ENCODE measurements around the gene PLCG1.

PLCG1 gene

GRCh38 chr20:41213150-41213820, 75.9 kb downstream of the PLCG1 start:
- no peak for DNase-seq (ENCODE audit: low read depth)

GRCh38 chr20:41214202-41214601, 76.9 kb downstream of the PLCG1 start:
- no peak for DNase-seq (ENCODE audit: low read depth)

- no peak for DNase-seq (ENCODE audit: low read depth)
Measured at GRCh38 chr20:41214666-41215065, 77.3 kb downstream of the PLCG1 start.

- no peak for DNase-seq (ENCODE audit: low read depth)
Measured at GRCh38 chr20:41217422-41217821, 80.1 kb downstream of the PLCG1 start.

DNA sequence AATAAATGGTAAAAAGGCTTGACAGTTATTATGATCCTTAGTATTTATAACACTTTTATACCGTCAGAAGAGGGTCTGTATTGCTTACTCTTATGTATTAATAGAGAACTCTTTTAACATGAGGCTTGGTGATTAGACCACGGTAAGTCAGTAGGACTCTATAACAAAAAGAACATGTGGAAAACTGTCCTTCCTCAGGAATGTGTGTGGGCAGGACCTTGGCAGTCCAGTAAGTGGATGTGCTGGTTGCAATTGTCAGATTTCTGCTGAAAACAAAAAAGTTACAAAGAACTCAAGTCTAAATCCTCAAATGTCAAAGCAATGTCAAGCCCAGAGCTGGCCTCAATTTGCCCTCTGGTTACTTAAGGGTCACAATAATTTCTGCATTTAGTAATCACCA, 81.1 kb downstream of the PLCG1 start:
- no peak for DNase-seq (ENCODE audit: low read depth)

- no peak for DNase-seq (ENCODE audit: low read depth)
Measured at GRCh38 chr20:41219824-41220223, 82.5 kb downstream of the PLCG1 start.

DNA sequence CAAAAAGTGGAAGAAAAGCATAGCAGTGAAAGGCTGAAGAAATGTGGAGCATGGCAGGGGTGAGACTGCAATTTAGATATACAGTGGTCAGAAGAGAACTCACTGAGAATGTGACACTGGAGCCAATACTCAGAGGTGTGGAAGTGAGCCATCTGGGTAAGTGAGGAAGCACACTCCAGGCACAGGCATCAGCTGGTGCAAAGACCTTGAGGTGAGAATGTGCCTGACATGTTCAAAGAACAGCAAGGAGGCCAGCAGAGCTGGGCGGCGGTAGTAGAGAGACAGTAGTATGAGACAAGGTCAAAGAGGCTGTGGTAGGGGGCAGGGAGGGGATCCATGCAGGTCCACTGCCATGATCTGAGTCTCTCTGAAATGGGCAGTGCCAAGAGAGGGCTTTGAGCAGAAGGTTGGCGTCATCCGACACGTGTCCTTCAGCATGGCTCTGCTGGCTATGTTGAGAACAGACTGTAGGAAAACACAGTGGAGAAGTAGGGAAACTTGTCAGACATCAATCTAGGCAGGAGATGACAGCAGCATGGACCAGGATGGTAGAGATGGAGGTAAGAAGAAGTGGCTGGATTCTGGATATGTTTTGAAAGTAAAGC, 84.4 kb downstream of the PLCG1 start:
- DNase-seq (ENCODE audit: low read depth), result no peak

GRCh38 chr20:41222296-41222695, 85.0 kb downstream of the PLCG1 start:
- no peak for DNase-seq (ENCODE audit: low read depth)

- DNase-seq (ENCODE audit: low read depth), result no peak
Measured at GRCh38 chr20:41222703-41223102, 85.4 kb downstream of the PLCG1 start.

DNA sequence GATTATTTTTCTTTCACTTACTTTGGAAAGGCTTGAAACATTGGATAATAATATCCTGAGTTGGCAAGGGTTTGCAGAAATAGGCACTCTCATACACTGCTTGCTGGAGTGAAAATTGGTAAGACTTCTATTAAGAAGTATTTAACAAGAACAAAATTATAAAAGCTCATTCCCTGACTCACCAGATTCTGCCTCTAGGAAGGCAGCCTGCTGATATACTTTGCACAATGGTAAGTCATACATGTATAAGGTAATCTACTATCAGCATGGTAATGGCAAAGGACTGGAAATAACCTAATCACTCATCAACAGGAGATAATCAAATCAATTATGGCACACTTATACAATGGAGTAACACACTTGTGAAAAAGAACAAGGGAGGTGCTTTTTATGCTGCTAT, 85.8 kb downstream of the PLCG1 start:
- no peak for DNase-seq (ENCODE audit: low read depth)

GRCh38 chr20:41224281-41224680, 86.9 kb downstream of the PLCG1 start:
- DNase-seq (ENCODE audit: low read depth), result no peak

GRCh38 chr20:41225091-41225490, 87.7 kb downstream of the PLCG1 start:
- DNase-seq (ENCODE audit: low read depth), result no peak

- DNase-seq (ENCODE audit: low read depth), result no peak
Measured at GRCh38 chr20:41226426-41226825, 89.1 kb downstream of the PLCG1 start.
